ENCODE measurements around the gene SMAP2.

SMAP2 gene

GRCh38 chr1:40421431-40422384, 48.2 kb downstream of the SMAP2 start:
- FAIRE-seq (no peak), DNase-seq (ENCODE audit: insufficient read length, low spot score) (no peak)
- no peak for TF ChIP-seq CTCF (IDR thresholded peaks at IDR 0.05; ENCODE audit: insufficient read depth, missing control alignments)

GRCh38 chr1:40422630-40423263, 49.2 kb downstream of the SMAP2 start:
- no peak for DNase-seq (ENCODE audit: insufficient read length, low spot score)
- no peak for TF ChIP-seq CTCF (IDR thresholded peaks at IDR 0.05; ENCODE audit: insufficient read depth, missing control alignments)
- no peak for FAIRE-seq

- DNase-seq (ENCODE audit: insufficient read length, low spot score) (no peak), FAIRE-seq (no peak)
Measured at GRCh38 chr1:40423264-40423642, 49.7 kb downstream of the SMAP2 start.

GRCh38 chr1:40423951-40424618, 50.6 kb downstream of the SMAP2 start:
- no peak for FAIRE-seq
- no peak for DNase-seq (ENCODE audit: insufficient read length, low spot score)
- TF ChIP-seq CTCF (IDR thresholded peaks at IDR 0.05; ENCODE audit: insufficient read depth, missing control alignments), result no peak

More at GRCh38 chr1:40423264-40423642, 49.7 kb downstream of the SMAP2 start:
- TF ChIP-seq CTCF (IDR thresholded peaks at IDR 0.05; ENCODE audit: insufficient read depth, missing control alignments), result no peak

- no peak for FAIRE-seq
- no peak for TF ChIP-seq CTCF (IDR thresholded peaks at IDR 0.05; ENCODE audit: insufficient read depth, missing control alignments)
- DNase-seq (ENCODE audit: insufficient read length, low spot score), result no peak
Measured at GRCh38 chr1:40425198-40425597, 51.7 kb downstream of the SMAP2 start.

- TF ChIP-seq CTCF (IDR thresholded peaks at IDR 0.05; ENCODE audit: insufficient read depth, missing control alignments), result no peak
- DNase-seq (ENCODE audit: insufficient read length, low spot score) (no peak), FAIRE-seq (no peak)
Measured at GRCh38 chr1:40431385-40431784, 57.9 kb downstream of the SMAP2 start.
